Measurements from ENCODE around the gene FAM47A. TPM values are rescaled to one million over a fixed set of nuclear protein-coding genes. Genes with fewer than 3 reads are reported as not detected.

Gene FAM47A
- total RNA-seq, 1 donor from 2014 or later: not detected

- ChIA-PET POLR2A (no interaction called here), CTCF (no interaction called here)
- intact Hi-C loops (cut with micrococcal nuclease): no loop called here
- ATAC-seq (ENCODE audit: low read depth): no peak
- H3K36me3 Mint-ChIP-seq (ENCODE audit: low read depth): no peaks in the 10 kb centered on the region
- no peak for DNase-seq
- peaks cover 3% of the 10 kb centered on the region for H3K9me3 Mint-ChIP-seq
- TF ChIP-seq, protein P1, sequence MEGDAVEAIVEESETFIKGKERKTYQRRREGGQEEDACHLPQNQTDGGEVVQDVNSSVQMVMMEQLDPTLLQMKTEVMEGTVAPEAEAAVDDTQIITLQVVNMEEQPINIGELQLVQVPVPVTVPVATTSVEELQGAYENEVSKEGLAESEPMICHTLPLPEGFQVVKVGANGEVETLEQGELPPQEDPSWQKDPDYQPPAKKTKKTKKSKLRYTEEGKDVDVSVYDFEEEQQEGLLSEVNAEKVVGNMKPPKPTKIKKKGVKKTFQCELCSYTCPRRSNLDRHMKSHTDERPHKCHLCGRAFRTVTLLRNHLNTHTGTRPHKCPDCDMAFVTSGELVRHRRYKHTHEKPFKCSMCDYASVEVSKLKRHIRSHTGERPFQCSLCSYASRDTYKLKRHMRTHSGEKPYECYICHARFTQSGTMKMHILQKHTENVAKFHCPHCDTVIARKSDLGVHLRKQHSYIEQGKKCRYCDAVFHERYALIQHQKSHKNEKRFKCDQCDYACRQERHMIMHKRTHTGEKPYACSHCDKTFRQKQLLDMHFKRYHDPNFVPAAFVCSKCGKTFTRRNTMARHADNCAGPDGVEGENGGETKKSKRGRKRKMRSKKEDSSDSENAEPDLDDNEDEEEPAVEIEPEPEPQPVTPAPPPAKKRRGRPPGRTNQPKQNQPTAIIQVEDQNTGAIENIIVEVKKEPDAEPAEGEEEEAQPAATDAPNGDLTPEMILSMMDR (IDR thresholded peaks at IDR 0.05): no peak
- H3K4me1 Mint-ChIP-seq: no peaks in the 10 kb centered on the region
- H3K27me3 Mint-ChIP-seq: no peaks in the 10 kb centered on the region
- H3K27ac Mint-ChIP-seq: no peak overlapping the region
- no peak overlapping the region for H3K4me3 Mint-ChIP-seq
Measured at GRCh38 chrX:34130980-34131744, 952 bp downstream of the FAM47A start.

- TF ChIP-seq, protein P1 (IDR thresholded peaks at IDR 0.05): no peak
- ATAC-seq (ENCODE audit: low read depth) (no peak), DNase-seq (no peak)
- Mint-ChIP-seq H3K27me3 (no peaks in the 10 kb centered on the region), H3K36me3 (ENCODE audit: low read depth) (no peaks in the 10 kb centered on the region), H3K9me3 (peaks cover 3% of the 10 kb centered on the region), H3K4me1 (no peaks in the 10 kb centered on the region), H3K4me3 (no peak overlapping the region), H3K27ac (no peak overlapping the region)
- ChIA-PET POLR2A (no interaction called here), CTCF (no interaction called here)
- intact Hi-C loops (cut with micrococcal nuclease): no loop called here
Measured at GRCh38 chrX:34130501-34130900, 1.6 kb downstream of the FAM47A start.

GRCh38 chrX:34126011-34126410 lies 6.1 kb downstream of the FAM47A start:
- intact Hi-C loops (cut with micrococcal nuclease): no loop called here
- CTCF ChIA-PET: no interaction called here
- Mint-ChIP-seq H3K4me1 (no peaks in the 10 kb centered on the region), H3K4me3 (no peak overlapping the region), H3K36me3 (ENCODE audit: low read depth) (no peaks in the 10 kb centered on the region), H3K9me3 (peaks cover 7% of the 10 kb centered on the region), H3K27ac (no peak overlapping the region), H3K27me3 (no peaks in the 10 kb centered on the region)
- no peak for ATAC-seq (ENCODE audit: low read depth)
- DNase-seq: no peak
- POLR2A ChIA-PET: no interaction called here
- TF ChIP-seq, protein P1 (IDR thresholded peaks at IDR 0.05): no peak

DNA sequence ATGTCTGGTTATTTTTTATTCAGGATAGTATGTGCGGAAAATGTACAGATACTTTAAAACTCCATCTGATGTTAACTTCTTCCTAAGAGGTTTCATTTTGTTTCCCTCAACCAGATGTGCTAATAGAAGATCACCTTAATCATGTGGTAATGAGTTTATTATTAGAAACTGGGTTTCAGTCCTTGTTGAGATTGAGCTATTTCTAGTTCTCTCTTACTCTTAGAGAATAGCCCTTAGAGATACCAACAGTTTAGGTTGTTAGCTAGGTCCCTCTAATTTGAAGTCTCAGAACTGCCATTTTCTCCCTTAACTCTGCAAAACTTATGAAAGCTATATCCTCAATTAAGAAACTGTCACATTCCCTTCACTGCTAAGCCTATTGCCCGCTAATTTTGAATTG lies 13.0 kb downstream of the FAM47A start:
- no peaks in the 10 kb centered on the region for H3K27me3 Mint-ChIP-seq
- no peak overlapping the region for H3K4me3 Mint-ChIP-seq
- ChIA-PET CTCF (no interaction called here), POLR2A (no interaction called here)
- DNase-seq (no peak), ATAC-seq (ENCODE audit: low read depth) (no peak)
- no peaks in the 10 kb centered on the region for H3K36me3 Mint-ChIP-seq (ENCODE audit: low read depth)
- H3K9me3 Mint-ChIP-seq: peaks cover 4% of the 10 kb centered on the region
- intact Hi-C loops (cut with micrococcal nuclease): no loop called here
- no peak overlapping the region for H3K27ac Mint-ChIP-seq
- H3K4me1 Mint-ChIP-seq: no peaks in the 10 kb centered on the region
- TF ChIP-seq, protein P1 (IDR thresholded peaks at IDR 0.05): no peak

GRCh38 chrX:34112459-34112858 lies 19.7 kb downstream of the FAM47A start:
- TF ChIP-seq, protein P1 (IDR thresholded peaks at IDR 0.05): no peak
- intact Hi-C loops (cut with micrococcal nuclease): no loop called here
- ChIA-PET POLR2A (no interaction called here), CTCF (no interaction called here)
- Mint-ChIP-seq H3K9me3 (no peaks in the 10 kb centered on the region), H3K4me3 (no peak overlapping the region), H3K36me3 (ENCODE audit: low read depth) (no peaks in the 10 kb centered on the region), H3K27ac (no peak overlapping the region), H3K27me3 (no peaks in the 10 kb centered on the region), H3K4me1 (no peaks in the 10 kb centered on the region)
- no peak for DNase-seq
- ATAC-seq (ENCODE audit: low read depth): no peak

All from activated B cell treated with CpG ODN at 0.5 μM for 24 hours (primary cell).